HG03520 (cell line): ENCODE results near the gene HSD17B4.
A peak's percentile ranks its signal among the peaks of the same experiment; 100 is the strongest.
"Not testable (repeated sequence)": the region's sequence is repeated elsewhere in the genome, so short reads cannot be mapped to it uniquely, and the experiment has no call there.

Experiments
- ATAC-seq: cut with Tn5 transposase; IDR thresholded peaks from one replicate; pipeline ENCODE4 v1.9.1; 2021; ENCODE audit warnings: mild to moderate bottlenecking, moderate library complexity; ENCODE audit not compliant: unreplicated experiment

Gene HSD17B4

DNA sequence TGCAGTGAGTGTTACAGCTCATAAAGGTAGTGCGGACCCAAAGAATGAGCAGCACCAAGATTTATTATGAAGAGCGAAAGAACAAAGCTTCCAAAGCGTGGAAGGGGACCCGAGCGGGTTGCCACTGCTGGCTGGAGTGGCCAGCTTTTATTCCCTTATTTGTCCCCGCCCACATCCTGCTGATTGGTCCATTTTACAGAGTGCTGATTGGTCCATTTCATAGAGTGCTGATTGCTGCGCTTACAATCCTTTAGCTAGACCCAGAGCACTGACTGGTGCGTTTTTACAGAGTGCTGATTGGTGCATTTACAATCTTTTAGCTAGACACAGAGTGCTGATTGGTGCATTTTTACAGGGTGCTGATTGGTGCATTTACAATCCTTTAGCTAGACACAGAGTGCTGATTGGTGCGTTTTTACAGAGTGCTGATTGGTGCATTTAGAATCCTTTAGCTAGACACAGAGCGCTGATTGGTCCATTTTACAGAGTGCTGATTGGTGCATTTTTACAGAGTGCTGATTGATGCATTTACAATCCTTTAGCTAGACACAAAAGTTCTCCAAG is 19.5 kb upstream of the HSD17B4 start:
- not testable (repeated sequence) for ATAC-seq

DNA sequence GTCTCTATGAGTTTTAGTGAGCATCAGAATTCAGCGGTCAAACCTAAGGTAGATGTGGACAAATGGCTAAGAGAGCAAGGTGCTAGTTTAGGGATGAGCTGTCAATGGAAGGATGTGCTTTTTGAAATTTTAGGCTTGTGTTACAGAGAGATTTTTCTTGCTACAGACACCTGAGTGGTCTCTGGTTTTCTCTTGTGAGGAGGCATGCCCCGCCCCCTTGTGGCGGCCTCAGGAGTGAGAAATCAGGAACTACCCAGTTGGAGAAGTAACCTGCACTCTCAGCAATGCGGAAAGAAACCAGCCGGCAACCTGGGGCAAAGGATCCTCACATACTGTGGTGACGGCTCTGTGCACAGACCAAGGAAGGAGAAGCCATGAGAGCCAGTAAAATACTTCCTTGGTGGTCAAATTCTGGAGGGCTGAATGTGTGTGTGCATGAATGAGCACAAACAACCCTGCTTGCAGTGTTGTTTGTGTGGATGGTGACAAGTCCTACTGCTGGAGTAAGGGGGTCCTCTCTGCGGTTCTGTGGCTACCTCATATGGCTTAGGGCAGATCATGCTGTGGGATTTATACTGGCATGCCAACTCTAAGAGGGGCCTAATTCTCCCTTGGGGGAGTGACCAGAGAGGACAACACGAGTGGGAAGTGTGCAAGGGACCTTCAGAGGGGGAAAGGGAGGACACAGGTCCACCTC is 16.7 kb upstream of the HSD17B4 start:
- ATAC-seq = peak; percentile 87

GRCh38 chr5:119437785-119438586 is 14.3 kb upstream of the HSD17B4 start:
- not testable (repeated sequence) for ATAC-seq

DNA sequence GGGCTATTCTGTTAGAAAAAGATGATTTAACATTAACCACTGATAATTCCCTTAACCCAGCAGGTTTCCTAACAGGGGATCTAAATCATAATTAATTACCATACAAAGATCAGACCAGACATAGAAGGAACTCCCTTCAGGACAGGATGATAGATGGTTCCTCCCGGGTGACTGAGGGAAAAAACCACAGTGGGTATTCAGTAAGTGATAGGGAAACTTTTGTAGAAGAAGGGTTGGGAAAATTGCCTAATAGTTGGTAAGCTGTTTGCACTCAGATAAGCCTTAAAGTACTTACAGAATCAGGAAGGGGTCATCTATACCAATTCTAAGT is 13.7 kb upstream of the HSD17B4 start:
- ATAC-seq = not testable (repeated sequence)

GRCh38 chr5:119439140-119439631 is 13.1 kb upstream of the HSD17B4 start:
- no peak for ATAC-seq

GRCh38 chr5:119439632-119440031 is 12.7 kb upstream of the HSD17B4 start:
- ATAC-seq = not testable (repeated sequence)

- not testable (repeated sequence) for ATAC-seq
Observed at GRCh38 chr5:119444643-119445042, 7.7 kb upstream of the HSD17B4 start.

GRCh38 chr5:119445544-119445943 is 6.8 kb upstream of the HSD17B4 start:
- no peak for ATAC-seq

GRCh38 chr5:119449882-119450281 is 2.4 kb upstream of the HSD17B4 start:
- no peak for ATAC-seq

DNA sequence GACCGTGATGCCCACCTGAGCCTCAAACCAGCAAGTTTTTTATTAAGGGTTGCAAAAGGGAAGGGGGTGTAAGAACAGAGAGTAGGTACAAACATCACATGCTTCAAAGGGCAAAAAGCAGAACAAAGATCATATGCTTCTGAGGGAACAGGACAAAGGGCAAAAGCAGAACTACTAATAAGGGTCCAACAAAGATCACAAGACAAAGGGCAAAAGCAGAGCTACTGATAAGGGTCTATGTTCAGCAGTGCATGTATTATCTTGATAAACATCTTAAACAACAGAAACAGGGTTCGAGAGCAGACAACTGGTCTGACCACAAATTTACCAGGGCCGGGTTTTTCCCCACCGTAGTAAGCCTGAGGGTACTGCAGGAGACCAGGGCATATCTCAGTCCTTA is 1.7 kb upstream of the HSD17B4 start:
- not testable (repeated sequence) for ATAC-seq

- no peak for ATAC-seq
Observed at GRCh38 chr5:119451561-119451960, 736 bp upstream of the HSD17B4 start.

DNA sequence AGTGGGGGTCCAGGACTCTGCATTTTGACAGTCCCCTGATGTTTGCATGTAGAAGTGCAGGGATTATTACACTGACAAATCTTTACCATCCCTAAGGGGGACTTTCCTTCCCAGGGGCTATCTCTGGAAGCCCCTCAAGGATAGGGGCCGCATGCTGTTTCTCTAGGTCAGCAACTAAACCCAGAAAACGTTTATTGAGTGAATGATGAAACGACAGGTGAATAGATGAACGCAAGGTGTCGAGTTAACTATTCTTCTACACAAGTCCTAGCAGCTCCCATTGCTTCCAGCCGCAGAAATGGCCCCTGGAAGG is 281 bp upstream of the HSD17B4 start:
- no peak for ATAC-seq

DNA sequence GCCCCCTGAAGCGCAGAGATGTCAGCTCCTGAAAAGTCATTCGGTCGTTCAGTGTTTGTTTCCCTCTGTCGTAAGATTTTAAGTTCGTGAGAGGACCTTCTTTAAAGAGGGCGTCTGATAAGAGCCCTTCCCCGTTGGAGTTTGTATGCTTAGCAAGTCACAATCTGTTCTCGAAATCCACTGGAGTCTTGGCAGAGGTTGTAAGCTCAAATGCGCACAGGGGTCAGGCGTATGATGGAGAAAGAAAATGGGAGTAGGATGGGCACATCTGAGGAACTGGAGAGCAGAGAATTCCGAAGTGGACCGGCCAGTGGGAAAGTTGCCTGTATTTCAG is 710 bp downstream of the HSD17B4 start:
- ATAC-seq = peak; percentile 10

GRCh38 chr5:119454171-119454570 is 1.9 kb downstream of the HSD17B4 start:
- ATAC-seq = no peak

DNA sequence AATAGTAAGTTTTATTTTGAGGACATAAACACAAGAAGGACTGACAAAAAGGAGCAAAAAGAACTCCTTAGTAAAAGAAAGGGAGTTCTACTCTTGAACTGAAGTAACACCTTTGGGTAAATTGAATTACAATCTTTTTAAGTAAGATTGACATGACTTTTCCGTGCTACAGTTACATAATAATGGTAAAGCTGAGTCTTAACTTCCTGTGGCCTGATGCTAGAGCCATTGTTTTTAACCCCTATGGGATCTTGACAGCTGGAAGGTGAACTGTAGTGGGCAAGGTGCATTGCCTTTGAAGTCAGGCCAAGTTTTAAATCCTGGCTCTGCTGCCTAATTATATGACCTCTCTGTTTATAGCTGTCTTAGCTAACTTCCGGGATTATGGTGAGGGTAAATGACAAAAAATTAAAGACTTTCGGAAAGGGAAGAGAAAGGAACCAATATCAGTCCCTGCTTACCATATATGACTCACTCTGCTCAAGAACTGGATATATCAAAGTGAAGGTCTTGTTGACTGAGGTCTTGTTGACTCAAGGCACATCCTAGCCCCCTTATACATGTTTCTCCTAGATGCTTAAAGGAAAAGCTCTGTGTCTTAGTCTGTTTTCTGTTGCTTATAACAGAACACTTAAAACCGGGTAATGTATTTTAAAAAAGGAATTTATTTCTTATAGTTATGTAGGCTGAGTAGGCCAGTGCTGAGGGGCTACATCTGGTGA is 6.8 kb downstream of the HSD17B4 start:
- ATAC-seq = no peak

DNA sequence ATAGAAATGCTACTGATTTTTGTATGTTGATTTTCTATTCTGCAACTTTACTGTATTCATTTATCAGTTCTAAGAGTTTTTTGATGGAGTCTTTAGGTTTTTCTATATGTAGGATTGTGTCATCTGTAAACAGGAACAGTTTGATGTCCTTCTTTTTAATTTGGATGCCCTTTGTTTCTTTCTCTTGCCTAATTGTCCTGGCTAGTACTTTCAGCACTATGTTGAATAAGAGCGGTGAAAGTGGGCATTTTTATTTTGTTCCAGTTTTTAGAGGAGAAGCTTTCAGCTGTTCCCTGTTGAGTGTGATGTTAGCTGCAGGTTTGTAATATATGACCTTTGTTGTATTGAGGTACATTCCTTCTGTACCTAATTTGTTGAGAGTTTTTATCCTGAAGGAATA is 13.3 kb downstream of the HSD17B4 start:
- no peak for ATAC-seq

- ATAC-seq = no peak
Observed at GRCh38 chr5:119468286-119468685, 16.0 kb downstream of the HSD17B4 start.

DNA sequence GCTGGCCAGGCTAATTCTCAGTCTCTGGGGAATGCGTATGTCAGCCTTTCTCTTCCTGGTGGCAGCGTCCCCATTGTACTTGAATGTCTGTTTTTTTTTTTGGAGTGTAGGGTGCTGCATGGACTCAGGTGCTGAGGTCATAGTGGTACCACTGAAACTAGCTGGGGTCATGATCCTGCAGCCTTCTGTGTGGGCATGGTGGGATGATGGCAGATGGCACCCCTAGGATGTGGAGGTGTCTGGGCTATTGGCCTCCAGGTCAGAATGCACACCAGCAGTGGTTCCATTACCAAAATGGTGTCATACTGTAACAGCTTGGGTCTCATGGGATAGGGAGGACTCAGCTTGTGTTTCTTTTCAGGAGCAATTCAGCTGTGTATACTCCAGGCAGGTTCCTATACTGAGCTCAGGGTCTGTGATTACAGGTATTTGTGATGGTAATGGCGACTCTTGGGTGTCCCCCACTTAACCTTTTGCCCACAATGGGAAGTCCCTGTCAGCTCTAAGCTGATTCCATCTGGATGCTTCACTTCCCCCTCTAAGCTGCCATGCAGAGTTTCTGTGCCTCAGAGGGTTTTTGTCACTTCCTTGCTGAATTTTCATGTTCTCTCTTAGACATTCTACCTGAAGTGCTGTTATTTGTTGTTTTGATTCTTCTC is 17.9 kb downstream of the HSD17B4 start:
- peak; percentile 50 for ATAC-seq

DNA sequence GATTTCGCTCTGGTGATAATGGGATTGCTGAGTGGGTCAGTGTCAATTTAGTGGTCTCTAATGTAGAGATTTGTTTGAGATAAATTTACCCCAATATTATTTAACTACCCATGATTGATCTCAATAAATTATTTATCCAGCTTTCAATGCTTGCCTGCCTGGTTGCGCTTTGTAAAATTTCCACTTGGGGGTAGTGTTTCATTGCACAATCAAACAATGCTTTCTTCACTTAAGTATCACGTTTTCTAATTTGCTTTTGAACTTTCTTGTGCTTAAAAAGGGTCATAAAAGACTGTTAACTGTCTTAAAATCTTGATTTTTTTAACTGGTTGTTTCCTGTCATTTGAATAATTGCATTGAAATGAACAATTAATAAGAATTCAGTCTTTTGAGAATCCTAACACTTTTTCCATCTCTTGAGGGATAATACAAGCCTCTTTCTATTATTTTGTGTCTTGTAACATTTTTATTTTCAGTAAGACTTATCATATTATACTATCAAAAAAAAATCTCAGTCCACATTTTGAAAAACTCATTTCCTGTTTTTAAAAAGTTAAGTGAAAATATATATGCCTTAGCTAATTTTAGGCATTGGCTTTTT is 18.7 kb downstream of the HSD17B4 start:
- ATAC-seq = peak; percentile 45

- ATAC-seq = no peak
Observed at GRCh38 chr5:119473241-119473640, 20.9 kb downstream of the HSD17B4 start.

DNA sequence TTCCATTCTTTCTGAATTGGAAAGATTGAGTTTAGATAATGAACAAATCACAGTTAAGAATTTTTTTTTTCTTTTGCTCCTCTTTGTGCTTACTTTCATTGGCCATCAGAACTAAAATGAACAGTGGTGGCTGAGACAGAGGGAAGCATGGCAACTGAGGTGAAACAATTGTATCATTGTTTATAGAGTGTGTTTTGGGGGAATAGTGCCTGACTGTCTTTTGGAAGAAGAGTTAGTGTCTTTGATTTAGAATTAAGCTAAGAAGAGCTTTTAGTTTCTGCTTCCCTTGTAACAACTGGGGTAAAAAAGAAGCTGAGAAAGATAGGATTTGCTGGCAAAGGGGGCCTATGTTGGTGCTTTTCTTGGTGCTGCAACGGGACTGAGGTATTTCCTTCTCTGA is 24.0 kb downstream of the HSD17B4 start:
- ATAC-seq = no peak
